Ishikawa (cell line): ENCODE data around the gene NELL1.

Experiments
- CEBPB ChIP-seq: IDR thresholded peaks from 2 replicates; pipeline ENCODE4 v1.6.1; 2012
- CREB1 ChIP-seq: IDR thresholded peaks from 2 replicates; pipeline ENCODE4 v1.6.1; 2012; ENCODE audit warnings: low read depth
- EGR1 ChIP-seq: IDR thresholded peaks from 2 replicates; pipeline ENCODE4 v1.6.1; 2012
- EP300 ChIP-seq: IDR thresholded peaks from 2 replicates; pipeline ENCODE4 v1.6.1; 2012; ENCODE audit warnings: borderline replicate concordance
- FOXM1 ChIP-seq: IDR thresholded peaks from 2 replicates; pipeline ENCODE4 v1.6.1; 2012; ENCODE audit warnings: low read depth, borderline replicate concordance
- NFIC ChIP-seq: IDR thresholded peaks from 2 replicates; pipeline ENCODE4 v1.6.1; 2012
- RAD21 ChIP-seq: IDR thresholded peaks from 2 replicates; pipeline ENCODE4 v1.6.1; 2012; ENCODE audit warnings: low read depth
- TAF1 ChIP-seq: IDR thresholded peaks from 2 replicates; pipeline ENCODE4 v1.6.1; 2012; ENCODE audit warnings: low read depth, mild to moderate bottlenecking
- TCF12 ChIP-seq: IDR thresholded peaks from 2 replicates; pipeline ENCODE4 v1.6.1; 2012; ENCODE audit warnings: low read depth
- TEAD4 ChIP-seq: IDR thresholded peaks from 2 replicates; pipeline ENCODE4 v1.6.1; 2012
- YY1 ChIP-seq: IDR thresholded peaks from 2 replicates; pipeline ENCODE4 v1.6.1; 2012; ENCODE audit warnings: low read depth
- ZBTB7A ChIP-seq: IDR thresholded peaks from 2 replicates; pipeline ENCODE4 v1.6.1; 2012; ENCODE audit warnings: low read depth
- TF ChIP-seq, protein P1 (sequence below): IDR thresholded peaks from 2 replicates; pipeline ENCODE4 v1.6.1; 2012; ENCODE audit warnings: low read depth, mild to moderate bottlenecking
- TF ChIP-seq, protein P2 (sequence below): IDR thresholded peaks from 2 replicates; pipeline ENCODE4 v1.6.1; 2012
- TF ChIP-seq, protein P3 (sequence below): IDR thresholded peaks from 2 replicates; pipeline ENCODE4 v1.6.1; 2012

NELL1 gene

DNA sequence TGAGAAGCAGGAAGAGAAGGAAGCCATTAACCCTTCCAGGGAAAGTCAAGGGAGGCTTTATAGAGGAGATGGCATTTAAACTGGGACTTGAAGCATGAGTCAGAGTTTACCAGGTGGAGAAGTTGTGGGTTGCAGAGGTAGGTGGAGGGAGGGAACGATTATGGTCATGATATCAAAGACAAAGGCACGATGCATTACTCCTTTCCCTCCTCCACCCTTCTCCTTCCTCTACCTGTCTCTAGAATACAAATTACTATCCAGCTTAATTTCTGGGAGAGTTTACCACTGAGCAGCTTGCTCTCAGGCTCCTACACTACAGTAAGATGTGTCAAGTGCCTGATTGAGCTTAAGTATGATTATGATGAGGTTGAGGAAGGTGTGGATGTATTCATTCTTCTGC lies 151.7 kb downstream of the NELL1 start:
- TF ChIP-seq CEBPB = no peak
- no peak for TF ChIP-seq TEAD4
- TF ChIP-seq ZBTB7A = no peak
- TF ChIP-seq, protein P1, sequence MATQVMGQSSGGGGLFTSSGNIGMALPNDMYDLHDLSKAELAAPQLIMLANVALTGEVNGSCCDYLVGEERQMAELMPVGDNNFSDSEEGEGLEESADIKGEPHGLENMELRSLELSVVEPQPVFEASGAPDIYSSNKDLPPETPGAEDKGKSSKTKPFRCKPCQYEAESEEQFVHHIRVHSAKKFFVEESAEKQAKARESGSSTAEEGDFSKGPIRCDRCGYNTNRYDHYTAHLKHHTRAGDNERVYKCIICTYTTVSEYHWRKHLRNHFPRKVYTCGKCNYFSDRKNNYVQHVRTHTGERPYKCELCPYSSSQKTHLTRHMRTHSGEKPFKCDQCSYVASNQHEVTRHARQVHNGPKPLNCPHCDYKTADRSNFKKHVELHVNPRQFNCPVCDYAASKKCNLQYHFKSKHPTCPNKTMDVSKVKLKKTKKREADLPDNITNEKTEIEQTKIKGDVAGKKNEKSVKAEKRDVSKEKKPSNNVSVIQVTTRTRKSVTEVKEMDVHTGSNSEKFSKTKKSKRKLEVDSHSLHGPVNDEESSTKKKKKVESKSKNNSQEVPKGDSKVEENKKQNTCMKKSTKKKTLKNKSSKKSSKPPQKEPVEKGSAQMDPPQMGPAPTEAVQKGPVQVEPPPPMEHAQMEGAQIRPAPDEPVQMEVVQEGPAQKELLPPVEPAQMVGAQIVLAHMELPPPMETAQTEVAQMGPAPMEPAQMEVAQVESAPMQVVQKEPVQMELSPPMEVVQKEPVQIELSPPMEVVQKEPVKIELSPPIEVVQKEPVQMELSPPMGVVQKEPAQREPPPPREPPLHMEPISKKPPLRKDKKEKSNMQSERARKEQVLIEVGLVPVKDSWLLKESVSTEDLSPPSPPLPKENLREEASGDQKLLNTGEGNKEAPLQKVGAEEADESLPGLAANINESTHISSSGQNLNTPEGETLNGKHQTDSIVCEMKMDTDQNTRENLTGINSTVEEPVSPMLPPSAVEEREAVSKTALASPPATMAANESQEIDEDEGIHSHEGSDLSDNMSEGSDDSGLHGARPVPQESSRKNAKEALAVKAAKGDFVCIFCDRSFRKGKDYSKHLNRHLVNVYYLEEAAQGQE = no peak
- TF ChIP-seq NFIC = no peak
- TF ChIP-seq FOXM1 = no peak
- TF ChIP-seq YY1 = no peak
- TF ChIP-seq EP300 = no peak
- TF ChIP-seq, protein P2, sequence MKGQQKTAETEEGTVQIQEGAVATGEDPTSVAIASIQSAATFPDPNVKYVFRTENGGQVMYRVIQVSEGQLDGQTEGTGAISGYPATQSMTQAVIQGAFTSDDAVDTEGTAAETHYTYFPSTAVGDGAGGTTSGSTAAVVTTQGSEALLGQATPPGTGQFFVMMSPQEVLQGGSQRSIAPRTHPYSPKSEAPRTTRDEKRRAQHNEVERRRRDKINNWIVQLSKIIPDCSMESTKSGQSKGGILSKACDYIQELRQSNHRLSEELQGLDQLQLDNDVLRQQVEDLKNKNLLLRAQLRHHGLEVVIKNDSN = no peak
- no peak for TF ChIP-seq EGR1
- TF ChIP-seq RAD21 = no peak
- no peak for TF ChIP-seq CREB1
- TF ChIP-seq, protein P3, sequence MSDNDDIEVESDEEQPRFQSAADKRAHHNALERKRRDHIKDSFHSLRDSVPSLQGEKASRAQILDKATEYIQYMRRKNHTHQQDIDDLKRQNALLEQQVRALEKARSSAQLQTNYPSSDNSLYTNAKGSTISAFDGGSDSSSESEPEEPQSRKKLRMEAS = no peak
- TF ChIP-seq TCF12 = no peak
- TF ChIP-seq TAF1 = no peak

DNA sequence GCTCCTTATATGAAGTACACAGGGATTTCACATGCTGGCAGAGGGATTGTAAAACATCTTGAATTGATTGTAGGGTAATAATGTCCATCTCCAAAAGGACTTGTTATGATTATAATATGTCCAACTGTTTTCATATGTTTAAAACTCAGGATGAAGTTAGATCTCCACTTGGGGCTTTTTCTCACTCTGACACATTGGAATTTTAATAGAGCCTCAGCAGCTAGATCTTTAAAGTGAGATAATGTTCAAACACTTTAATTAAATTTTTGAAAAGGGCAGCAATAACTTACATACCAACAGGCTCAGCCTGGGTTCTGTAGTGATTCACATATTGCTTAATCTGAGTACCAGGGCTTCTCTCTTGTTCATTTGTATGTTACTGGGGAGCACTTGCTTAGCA lies 152.1 kb downstream of the NELL1 start:
- TF ChIP-seq, protein P3 = no peak
- TF ChIP-seq NFIC (no peak), YY1 (no peak), EGR1 (no peak), TAF1 (no peak), TEAD4 (no peak), RAD21 (no peak), ZBTB7A (no peak), EP300 (no peak)

DNA sequence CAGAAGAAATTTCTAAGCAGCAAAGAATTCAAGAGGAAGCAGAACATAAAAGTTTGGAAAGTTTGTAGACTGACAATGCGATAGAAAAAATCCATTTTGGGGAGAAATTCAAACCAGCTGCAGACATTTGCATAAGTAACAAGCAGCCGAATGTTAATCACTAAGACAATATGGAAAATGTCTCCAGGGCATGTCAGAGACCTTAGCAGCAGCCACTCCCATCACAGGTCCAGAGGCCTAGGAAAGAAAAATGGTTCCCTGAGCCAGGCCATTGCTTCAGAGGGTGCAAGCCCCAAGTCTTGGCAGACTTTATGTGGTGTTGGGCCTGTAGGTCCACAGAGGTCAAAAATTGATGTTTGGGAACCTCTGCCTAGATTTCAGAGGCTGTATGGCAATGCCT lies 155.4 kb downstream of the NELL1 start:
- TF ChIP-seq CEBPB = no peak

DNA sequence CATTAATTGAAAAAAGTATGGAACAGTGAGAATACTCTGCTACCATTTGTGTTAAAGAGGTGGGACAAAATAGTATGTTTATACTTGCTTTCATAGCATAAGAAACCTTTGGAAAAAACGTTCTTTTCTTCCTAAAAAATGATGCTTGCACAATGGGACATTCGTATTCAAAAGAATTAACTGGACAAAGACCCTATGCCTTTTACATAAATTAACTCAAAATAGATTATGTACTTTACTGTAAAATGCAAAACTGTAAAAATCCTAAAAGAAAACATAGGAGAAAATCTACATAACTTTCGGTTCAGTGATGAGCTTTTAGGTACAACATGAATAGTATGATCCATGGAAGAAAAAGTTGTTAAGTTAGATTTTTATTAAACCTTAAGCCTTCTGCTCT lies 166.2 kb downstream of the NELL1 start:
- TF ChIP-seq TAF1 (no peak), NFIC (no peak), EGR1 (no peak), TCF12 (no peak), YY1 (no peak), EP300 (no peak), CREB1 (no peak), ZBTB7A (no peak), CEBPB (no peak), FOXM1 (no peak), RAD21 (no peak), TEAD4 (no peak)
- TF ChIP-seq, protein P2 = no peak
- TF ChIP-seq, protein P1 = no peak
- TF ChIP-seq, protein P3 = no peak

DNA sequence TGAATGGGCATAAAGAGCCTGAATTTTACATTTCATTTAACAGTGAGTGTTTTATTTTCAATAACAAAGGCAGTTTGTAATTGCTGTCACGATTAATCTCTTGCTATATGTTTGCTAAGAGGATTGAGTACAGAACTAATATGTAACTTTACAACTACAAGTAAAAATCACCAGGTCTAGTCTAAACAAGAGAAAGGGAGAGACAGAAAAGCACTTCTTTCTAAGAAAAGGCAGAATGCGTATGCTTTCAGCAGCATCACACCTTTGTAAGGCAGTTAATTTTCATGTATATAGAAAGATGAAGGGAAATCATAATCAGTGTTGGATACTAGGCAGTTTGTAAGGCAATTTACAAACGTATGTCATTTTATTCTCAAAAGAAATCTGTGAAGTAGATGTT lies 169.8 kb downstream of the NELL1 start:
- TF ChIP-seq YY1 = no peak
- TF ChIP-seq ZBTB7A = no peak
- TF ChIP-seq, protein P3 = no peak
- TF ChIP-seq, protein P2 = no peak
- TF ChIP-seq, protein P1 = no peak
- TF ChIP-seq TCF12 = no peak
- TF ChIP-seq TEAD4 = no peak
- no peak for TF ChIP-seq EP300
- no peak for TF ChIP-seq NFIC
- no peak for TF ChIP-seq RAD21
- TF ChIP-seq CEBPB = no peak
- no peak for TF ChIP-seq CREB1
- TF ChIP-seq EGR1 = no peak
- no peak for TF ChIP-seq FOXM1
- no peak for TF ChIP-seq TAF1
